ENCODE measurements around the gene SART1.

Gene SART1

GRCh38 chr11:65927904-65928397 lies 33.6 kb upstream of the SART1 start:
- Histone ChIP-seq H3K9me2 (replicated peaks; ENCODE audit: insufficient read depth, low read length) (no peaks in the 10 kb centered on the region), H3K27ac (ENCODE audit: low read depth, low read length) (no peak overlapping the region), H3K9me3 (ENCODE audit: insufficient read depth, low read length) (no peaks in the 10 kb centered on the region), H4K20me1 (ENCODE audit: low read depth, low read length) (no peaks in the 10 kb centered on the region), H3K79me2 (ENCODE audit: insufficient read depth, low read length) (no peaks in the 10 kb centered on the region), H3K36me3 (ENCODE audit: low read length) (no peaks in the 10 kb centered on the region), H3K4me3 (ENCODE audit: insufficient read depth, low read length, poor library complexity, severe bottlenecking) (no peak overlapping the region), H3K9ac (ENCODE audit: low read length) (no peak overlapping the region), H3F3A (ENCODE audit: insufficient read depth) (no peaks in the 10 kb centered on the region), H3K27me3 (ENCODE audit: low read length) (no peaks in the 10 kb centered on the region), H3K4me2 (ENCODE audit: low read depth, low read length, poor library complexity, severe bottlenecking) (peak overlapping the region; percentile 24), H2AFZ (ENCODE audit: low read depth, low read length, severe bottlenecking) (peak overlapping the region; percentile 19)
- TF ChIP-seq CTCF (IDR thresholded peaks at IDR 0.05; ENCODE audit: insufficient read depth, low read length, poor library complexity, severe bottlenecking) (no peak), EZH2phosphoT487 (conservative IDR thresholded peaks at IDR 0.05; ENCODE audit: low read length) (no peak)

- Histone ChIP-seq H3K4me2 (ENCODE audit: low read depth, low read length, poor library complexity, severe bottlenecking) (no peak overlapping the region), H2AFZ (ENCODE audit: low read depth, low read length, severe bottlenecking) (no peak overlapping the region), H3K27ac (ENCODE audit: low read depth, low read length) (no peak overlapping the region), H3K9me2 (replicated peaks; ENCODE audit: insufficient read depth, low read length) (no peaks in the 10 kb centered on the region), H3K27me3 (ENCODE audit: low read length) (no peaks in the 10 kb centered on the region), H3F3A (ENCODE audit: insufficient read depth) (no peaks in the 10 kb centered on the region), H3K4me3 (ENCODE audit: insufficient read depth, low read length, poor library complexity, severe bottlenecking) (no peak overlapping the region), H3K9ac (ENCODE audit: low read length) (no peak overlapping the region), H3K36me3 (ENCODE audit: low read length) (no peaks in the 10 kb centered on the region), H4K20me1 (ENCODE audit: low read depth, low read length) (no peaks in the 10 kb centered on the region), H3K9me3 (ENCODE audit: insufficient read depth, low read length) (no peaks in the 10 kb centered on the region), H3K79me2 (ENCODE audit: insufficient read depth, low read length) (no peaks in the 10 kb centered on the region)
- no peak for TF ChIP-seq CTCF (IDR thresholded peaks at IDR 0.05; ENCODE audit: insufficient read depth, low read length, poor library complexity, severe bottlenecking)
- no peak for TF ChIP-seq EZH2phosphoT487 (conservative IDR thresholded peaks at IDR 0.05; ENCODE audit: low read length)
Observed at GRCh38 chr11:65928667-65929066, 32.9 kb upstream of the SART1 start.

- no peak for TF ChIP-seq EZH2phosphoT487 (conservative IDR thresholded peaks at IDR 0.05; ENCODE audit: low read length)
- no peak for TF ChIP-seq CTCF (IDR thresholded peaks at IDR 0.05; ENCODE audit: insufficient read depth, low read length, poor library complexity, severe bottlenecking)
- no peaks in the 10 kb centered on the region for H3K9me2 ChIP-seq (replicated peaks; ENCODE audit: insufficient read depth, low read length)
- H3K27me3 ChIP-seq (ENCODE audit: low read length), result no peaks in the 10 kb centered on the region
- H3K4me2 ChIP-seq (ENCODE audit: low read depth, low read length, poor library complexity, severe bottlenecking), result no peak overlapping the region
- no peak overlapping the region for H3K27ac ChIP-seq (ENCODE audit: low read depth, low read length)
- H4K20me1 ChIP-seq (ENCODE audit: low read depth, low read length), result no peaks in the 10 kb centered on the region
- H3K9ac ChIP-seq (ENCODE audit: low read length), result no peak overlapping the region
- no peaks in the 10 kb centered on the region for H3F3A ChIP-seq (ENCODE audit: insufficient read depth)
- no peak overlapping the region for H2AFZ ChIP-seq (ENCODE audit: low read depth, low read length, severe bottlenecking)
- H3K36me3 ChIP-seq (ENCODE audit: low read length), result no peaks in the 10 kb centered on the region
- H3K9me3 ChIP-seq (ENCODE audit: insufficient read depth, low read length), result no peaks in the 10 kb centered on the region
- H3K79me2 ChIP-seq (ENCODE audit: insufficient read depth, low read length), result no peaks in the 10 kb centered on the region
- H3K4me3 ChIP-seq (ENCODE audit: insufficient read depth, low read length, poor library complexity, severe bottlenecking), result no peak overlapping the region
Observed at GRCh38 chr11:65931773-65932557, 29.6 kb upstream of the SART1 start.
